Measurements from ENCODE around the gene HEPN1. TPM values are rescaled to one million over a fixed set of nuclear protein-coding genes. Genes with fewer than 3 reads are reported as not detected.

Gene HEPN1
- total RNA-seq, 1 experiment from 2014 or later: not detected

GRCh38 chr11:124900464-124900863 lies 18.6 kb upstream of the HEPN1 start:
- POLR2A ChIA-PET: no interaction called here
- ATAC-seq: peak; percentile 18; the same call in 1 of the 2 replicates
- CTCF ChIA-PET: interaction anchor here (0.9 to 3.6 kb wide), 4 partner anchors 10 to 100 kb away, joined by 3 to 30 read pairs (median 4); partner anchors contain the start of gene MSANTD2

GRCh38 chr11:124902616-124903015 lies 16.4 kb upstream of the HEPN1 start:
- no peak for ATAC-seq
- POLR2A ChIA-PET: no interaction called here
- TF ChIP-seq E2F4 (CRISPR knock-in tag; IDR thresholded peaks at IDR 0.05; ENCODE audit: borderline replicate concordance, low read depth): no peak
- no peak for TF ChIP-seq ATF6 (CRISPR knock-in tag; IDR thresholded peaks at IDR 0.05)
- no peak for TF ChIP-seq USF2 (CRISPR knock-in tag; IDR thresholded peaks at IDR 0.05)
- no peak for DNase-seq (ENCODE audit: low spot score)
- CTCF ChIA-PET: interaction anchor here (1.2 to 1.9 kb wide), 2 partner anchors 18 to 521 kb away, joined by 3 to 6 read pairs; no protein-coding TSS in a partner anchor
- H3K36me3 Mint-ChIP-seq: no peaks in the 10 kb centered on the region
- no peak overlapping the region for H3K27ac Mint-ChIP-seq
- peaks cover 21% of the 10 kb centered on the region for H3K4me1 Mint-ChIP-seq
- H3K9me3 Mint-ChIP-seq: peaks cover 6% of the 10 kb centered on the region
- H3K27me3 Mint-ChIP-seq (ENCODE audit: low read depth): peaks cover 26% of the 10 kb centered on the region
- no peak overlapping the region for H3K4me3 Mint-ChIP-seq

More at GRCh38 chr11:124900464-124900863, 18.6 kb upstream of the HEPN1 start:
- no peak for TF ChIP-seq TEAD1 (CRISPR knock-in tag; IDR thresholded peaks at IDR 0.05)
- no peak for TF ChIP-seq SP1 (CRISPR knock-in tag; conservative IDR thresholded peaks at IDR 0.05)
- no peak for TF ChIP-seq ZMAT4 (CRISPR knock-in tag; IDR thresholded peaks at IDR 0.05)
- TF ChIP-seq ATF6 (CRISPR knock-in tag; IDR thresholded peaks at IDR 0.05): no peak
- TF ChIP-seq ARID4B (CRISPR knock-in tag; IDR thresholded peaks at IDR 0.05; ENCODE audit: borderline replicate concordance): no peak
- TF ChIP-seq FOXK1 (CRISPR knock-in tag; IDR thresholded peaks at IDR 0.05): no peak
- Mint-ChIP-seq H3K4me3 (no peak overlapping the region), H3K9me3 (peaks cover 2% of the 10 kb centered on the region), H3K4me1 (peaks cover 25% of the 10 kb centered on the region), H3K27me3 (ENCODE audit: low read depth) (peaks cover 24% of the 10 kb centered on the region), H3K36me3 (no peaks in the 10 kb centered on the region), H3K27ac (no peak overlapping the region)
- DNase-seq (ENCODE audit: low spot score): no peak
